ENCODE measurements around the gene PACS2.

DNA sequence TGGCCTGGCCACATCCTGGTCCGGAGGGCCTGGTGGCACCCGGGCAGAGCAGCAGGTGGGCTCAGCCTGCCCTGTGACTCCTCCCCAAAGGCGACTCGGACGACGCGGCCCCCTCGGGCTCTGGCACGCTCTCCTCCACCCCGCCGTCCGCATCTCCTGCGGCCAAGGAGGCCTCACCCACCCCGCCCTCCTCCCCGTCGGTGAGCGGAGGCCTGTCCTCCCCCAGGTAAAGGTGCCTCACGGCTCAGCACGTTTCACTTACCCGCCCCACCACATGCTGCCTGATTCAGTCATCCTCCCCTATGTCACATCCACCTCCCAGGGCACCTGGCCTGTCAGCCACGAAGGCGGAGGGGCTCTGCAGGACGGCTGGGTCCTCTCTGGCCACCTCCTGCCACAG, 77.0 kb downstream of the PACS2 start:
- TF ChIP-seq POLR2A (IDR thresholded peaks at IDR 0.05), result no peak
- TF ChIP-seq, protein P1, sequence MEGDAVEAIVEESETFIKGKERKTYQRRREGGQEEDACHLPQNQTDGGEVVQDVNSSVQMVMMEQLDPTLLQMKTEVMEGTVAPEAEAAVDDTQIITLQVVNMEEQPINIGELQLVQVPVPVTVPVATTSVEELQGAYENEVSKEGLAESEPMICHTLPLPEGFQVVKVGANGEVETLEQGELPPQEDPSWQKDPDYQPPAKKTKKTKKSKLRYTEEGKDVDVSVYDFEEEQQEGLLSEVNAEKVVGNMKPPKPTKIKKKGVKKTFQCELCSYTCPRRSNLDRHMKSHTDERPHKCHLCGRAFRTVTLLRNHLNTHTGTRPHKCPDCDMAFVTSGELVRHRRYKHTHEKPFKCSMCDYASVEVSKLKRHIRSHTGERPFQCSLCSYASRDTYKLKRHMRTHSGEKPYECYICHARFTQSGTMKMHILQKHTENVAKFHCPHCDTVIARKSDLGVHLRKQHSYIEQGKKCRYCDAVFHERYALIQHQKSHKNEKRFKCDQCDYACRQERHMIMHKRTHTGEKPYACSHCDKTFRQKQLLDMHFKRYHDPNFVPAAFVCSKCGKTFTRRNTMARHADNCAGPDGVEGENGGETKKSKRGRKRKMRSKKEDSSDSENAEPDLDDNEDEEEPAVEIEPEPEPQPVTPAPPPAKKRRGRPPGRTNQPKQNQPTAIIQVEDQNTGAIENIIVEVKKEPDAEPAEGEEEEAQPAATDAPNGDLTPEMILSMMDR (IDR thresholded peaks at IDR 0.05), result no peak
